SK-N-MC (cell line): Measurements from ENCODE around the gene HDAC3.

Experiments
- EZH2 ChIP-seq: fragments of 200-600 bp; sonication (generic); IDR thresholded peaks from one replicate; pipeline ENCODE4 v1.6.1; 2017; ENCODE audit warnings: antibody characterized with exemption
- POLR2AphosphoS5 ChIP-seq: IDR thresholded peaks from 2 replicates; pipeline ENCODE4 v1.6.1; 2012; ENCODE audit warnings: mild to moderate bottlenecking, low read depth, low read length, borderline replicate concordance

DNA sequence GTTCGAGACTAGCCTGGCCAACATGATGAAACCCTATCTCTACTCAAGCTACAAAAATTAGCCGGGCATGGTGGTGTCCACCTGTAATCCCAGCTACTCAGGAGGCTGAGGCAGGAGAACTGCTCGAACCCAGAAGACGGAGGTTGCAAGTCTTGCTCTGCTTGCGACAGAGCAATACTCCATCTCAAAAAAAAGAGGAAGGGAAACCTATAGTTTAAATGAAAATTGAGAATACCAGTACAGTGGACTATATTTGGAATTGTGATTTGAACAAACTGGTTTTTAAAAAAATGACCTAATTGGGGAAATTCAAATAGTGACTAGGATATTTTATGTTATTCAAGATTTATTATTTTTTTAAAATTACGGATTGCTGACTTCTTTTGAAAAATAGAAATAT, 51.1 kb downstream of the HDAC3 start:
- TF ChIP-seq EZH2: no peak
- no peak for TF ChIP-seq POLR2AphosphoS5
